GM08714 (cell line): ENCODE results near the gene TOMM34.

Source experiments
- H3K4me3 ChIP-seq: fragments of 200-500 bp; sonication (Bioruptor generic); 2 replicates; pipeline ENCODE4 v1.5.1; 2014; ENCODE audit warnings: mild to moderate bottlenecking, low read length, inconsistent platforms
- ZNF274 ChIP-seq: IDR thresholded peaks from 2 replicates; pipeline ENCODE4 v1.6.1; 2012; ENCODE audit warnings: mild to moderate bottlenecking, low read depth, low read length

Gene TOMM34

DNA sequence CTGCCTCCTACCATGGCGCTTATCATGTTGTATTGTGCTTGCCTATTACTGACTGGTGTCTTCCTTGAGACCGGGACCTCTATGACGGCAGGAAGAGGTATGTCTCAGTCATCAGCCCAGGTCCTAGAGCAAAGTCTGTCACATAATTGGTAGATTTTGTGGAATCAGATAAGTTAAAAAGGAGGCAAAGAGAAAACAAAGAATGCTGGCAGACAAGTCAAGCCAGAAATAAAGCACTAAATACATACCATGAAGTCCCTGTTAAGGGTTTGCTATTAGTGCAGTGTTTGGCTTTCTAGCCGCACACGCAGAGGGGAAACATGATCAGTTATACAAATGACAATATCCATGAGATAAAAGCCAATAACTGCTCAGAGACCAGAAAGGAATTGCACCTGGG, 6.0 kb downstream of the TOMM34 start:
- no peak for TF ChIP-seq ZNF274
- no peak overlapping the region for H3K4me3 ChIP-seq

DNA sequence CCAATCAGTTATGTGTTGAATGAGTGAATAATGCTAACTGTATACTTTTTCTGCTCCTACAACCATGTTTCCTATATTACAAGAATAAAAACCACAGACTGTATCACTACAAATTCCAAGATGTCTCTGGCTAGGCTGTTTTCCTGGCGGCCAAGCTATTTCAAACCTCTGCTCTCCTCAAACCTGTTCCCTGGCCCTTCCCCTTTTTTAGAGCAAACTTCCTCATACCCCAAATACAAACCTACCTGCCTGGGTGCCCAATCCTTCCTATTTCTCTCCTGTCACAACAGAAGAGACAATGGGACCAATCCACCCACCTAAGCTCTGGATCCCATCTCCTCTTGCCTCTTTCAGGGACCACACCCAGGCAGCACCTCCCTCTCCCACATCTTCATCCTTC, 7.5 kb downstream of the TOMM34 start:
- no peak for TF ChIP-seq ZNF274
- H3K4me3 ChIP-seq, result no peak overlapping the region

DNA sequence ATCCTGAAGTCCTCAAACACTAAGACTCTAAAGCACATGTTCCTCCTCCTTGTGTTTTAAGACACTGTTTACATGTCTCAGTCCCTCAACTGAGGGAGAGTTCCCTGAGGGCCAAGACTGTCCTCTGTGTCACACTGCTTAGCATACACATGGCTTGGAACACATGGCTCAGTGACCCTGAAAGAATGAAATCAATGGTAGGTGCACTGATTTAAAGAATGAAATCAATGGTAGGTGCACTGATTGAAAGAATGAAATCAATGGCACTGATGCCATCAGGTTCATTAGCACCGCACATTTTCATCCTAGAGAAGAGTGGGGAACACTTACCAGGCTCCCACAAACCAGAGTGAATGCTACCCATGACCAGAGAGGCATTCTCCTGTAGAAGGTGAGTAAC, 9.8 kb downstream of the TOMM34 start:
- no peak overlapping the region for H3K4me3 ChIP-seq
- TF ChIP-seq ZNF274, result no peak

DNA sequence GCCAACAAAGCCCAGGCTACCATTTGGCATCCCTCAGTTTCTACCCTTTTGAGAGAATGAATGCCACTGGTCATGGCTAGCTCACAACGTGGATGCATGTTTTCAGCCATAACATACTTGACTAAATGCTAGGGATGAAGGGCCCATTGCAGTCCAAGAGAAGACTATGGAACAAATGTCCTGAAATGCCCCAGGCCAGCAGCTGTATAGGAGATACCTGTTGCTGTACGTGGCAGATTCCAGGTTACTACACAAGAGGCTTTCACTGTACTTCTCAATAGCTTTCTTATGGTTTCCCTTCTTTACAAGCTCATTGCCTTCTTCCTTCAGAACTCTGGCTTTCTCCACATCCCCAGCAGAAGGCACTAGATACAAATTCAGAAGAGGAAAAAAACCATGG, 11.7 kb downstream of the TOMM34 start:
- TF ChIP-seq ZNF274, result no peak
- no peak overlapping the region for H3K4me3 ChIP-seq

DNA sequence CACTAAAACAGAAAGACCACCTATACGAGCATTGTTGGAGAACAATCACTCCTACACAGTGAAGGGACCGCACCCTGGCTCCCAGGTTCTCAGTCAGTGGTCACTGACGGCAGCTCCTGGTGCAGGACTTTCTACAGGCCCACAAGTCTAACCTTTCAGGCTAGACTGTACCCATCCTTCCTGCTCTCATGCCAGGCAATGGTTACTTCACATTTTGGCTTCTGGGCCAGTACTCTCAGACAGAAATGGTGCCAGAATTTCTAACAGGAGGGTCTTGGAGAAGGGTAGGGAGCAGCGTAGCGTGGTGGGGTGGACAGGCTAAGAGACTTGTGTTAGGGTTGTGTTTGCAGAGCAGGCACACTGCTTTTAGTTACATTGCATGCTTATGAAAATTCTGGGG, 12.1 kb downstream of the TOMM34 start:
- no peak for TF ChIP-seq ZNF274

DNA sequence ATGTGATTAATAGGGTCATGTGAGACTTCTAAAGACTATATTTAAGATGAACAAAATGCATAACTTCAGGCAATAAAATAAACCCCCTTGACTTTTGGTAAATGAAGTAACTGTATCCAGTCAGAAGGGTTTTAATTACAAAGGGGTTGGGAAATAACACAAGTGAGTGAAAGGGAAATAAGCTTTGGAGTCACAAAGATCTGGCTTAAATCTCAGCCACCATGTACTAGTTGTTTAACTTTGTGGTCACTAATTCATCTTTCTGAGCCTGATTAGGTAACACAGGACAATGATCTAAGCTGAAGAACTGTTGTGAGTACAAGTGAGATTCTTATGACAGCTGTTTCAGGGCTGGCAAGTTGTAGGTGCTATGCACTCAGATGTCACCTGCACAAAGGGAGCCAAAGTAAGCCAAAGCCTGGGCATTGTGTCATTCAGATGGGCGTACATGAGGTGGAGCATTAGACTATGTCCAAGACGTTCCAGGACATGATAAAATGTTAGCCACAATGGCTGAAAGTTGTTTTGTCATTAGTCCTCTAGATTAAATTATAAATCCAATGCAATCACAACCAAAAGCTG, 13.8 kb downstream of the TOMM34 start:
- no peak overlapping the region for H3K4me3 ChIP-seq
- TF ChIP-seq ZNF274, result no peak

More for the DNA sequence above, 12.1 kb downstream of the TOMM34 start:
- no peak overlapping the region for H3K4me3 ChIP-seq

DNA sequence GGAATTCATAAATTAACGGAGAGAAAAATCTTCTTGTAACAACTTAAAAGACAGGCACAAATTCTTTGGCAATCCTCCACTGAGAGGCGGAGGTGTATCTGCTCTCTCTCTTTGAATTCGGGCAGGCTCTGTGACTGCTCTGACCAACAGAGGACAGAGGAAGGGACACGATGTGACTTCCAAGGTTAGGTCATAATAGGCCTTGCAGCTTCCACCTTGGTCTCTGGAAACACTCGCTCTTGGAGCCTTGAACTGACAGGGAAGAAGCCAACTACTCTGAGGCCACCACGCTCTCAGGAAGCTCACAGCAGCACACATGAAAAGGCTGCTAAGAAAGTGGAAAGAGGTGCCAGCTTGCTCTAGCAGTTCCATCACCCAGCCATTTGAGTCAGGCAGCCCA, 14.9 kb downstream of the TOMM34 start:
- no peak overlapping the region for H3K4me3 ChIP-seq
- TF ChIP-seq ZNF274, result no peak

DNA sequence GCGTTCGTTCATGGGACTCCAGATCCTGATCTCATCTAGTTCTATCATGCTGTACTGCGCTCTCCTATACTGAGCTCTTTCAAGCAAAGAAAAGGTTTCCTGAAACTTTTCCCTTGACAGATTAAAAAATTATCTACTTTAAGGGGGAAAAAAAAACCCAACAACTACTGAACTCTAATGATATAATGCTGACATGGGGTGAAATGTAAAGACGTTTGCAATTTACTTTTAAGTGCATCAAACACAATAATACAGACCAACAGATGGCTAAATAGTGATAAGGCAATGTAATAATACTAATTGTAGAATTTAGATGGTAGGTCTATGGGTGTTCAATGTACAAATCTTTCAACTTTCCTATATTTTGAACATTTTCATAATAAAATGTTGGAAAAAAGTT, 16.4 kb downstream of the TOMM34 start:
- no peak for TF ChIP-seq ZNF274
- H3K4me3 ChIP-seq, result no peak overlapping the region

DNA sequence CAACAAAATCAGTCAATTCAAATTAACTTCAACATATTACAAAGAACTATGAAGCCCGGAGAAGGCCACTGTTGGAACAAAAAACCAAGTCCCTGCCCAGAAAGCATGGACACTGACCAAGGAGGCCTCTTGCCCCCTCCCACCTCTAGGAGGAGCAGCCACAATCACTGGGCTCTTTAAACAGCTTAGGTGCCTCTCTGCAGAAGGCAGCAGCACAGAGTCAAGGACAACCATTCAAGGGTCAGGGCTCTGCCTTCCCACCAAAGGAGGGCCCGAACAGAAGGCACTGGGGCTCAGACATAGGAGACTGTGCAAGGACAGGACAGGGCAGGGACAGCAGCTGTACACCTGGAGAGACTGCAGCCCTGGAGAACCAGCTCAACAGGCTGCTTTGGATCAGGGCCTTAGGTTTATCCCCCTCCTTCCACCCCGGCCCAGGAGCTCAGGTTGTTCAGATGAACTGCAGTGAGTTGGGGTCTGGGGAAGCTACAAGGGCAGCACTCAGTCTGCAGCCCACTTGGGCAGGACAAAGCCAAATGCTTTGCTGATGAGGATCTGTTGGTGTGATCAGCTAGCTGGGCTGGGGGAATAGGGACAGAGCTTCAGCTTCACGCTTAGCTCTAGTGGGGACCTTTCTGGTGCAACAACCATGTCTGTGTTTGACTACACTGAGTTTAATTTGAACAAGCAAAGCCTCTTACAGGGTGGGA, 17.8 kb downstream of the TOMM34 start:
- no peak overlapping the region for H3K4me3 ChIP-seq
- no peak for TF ChIP-seq ZNF274

DNA sequence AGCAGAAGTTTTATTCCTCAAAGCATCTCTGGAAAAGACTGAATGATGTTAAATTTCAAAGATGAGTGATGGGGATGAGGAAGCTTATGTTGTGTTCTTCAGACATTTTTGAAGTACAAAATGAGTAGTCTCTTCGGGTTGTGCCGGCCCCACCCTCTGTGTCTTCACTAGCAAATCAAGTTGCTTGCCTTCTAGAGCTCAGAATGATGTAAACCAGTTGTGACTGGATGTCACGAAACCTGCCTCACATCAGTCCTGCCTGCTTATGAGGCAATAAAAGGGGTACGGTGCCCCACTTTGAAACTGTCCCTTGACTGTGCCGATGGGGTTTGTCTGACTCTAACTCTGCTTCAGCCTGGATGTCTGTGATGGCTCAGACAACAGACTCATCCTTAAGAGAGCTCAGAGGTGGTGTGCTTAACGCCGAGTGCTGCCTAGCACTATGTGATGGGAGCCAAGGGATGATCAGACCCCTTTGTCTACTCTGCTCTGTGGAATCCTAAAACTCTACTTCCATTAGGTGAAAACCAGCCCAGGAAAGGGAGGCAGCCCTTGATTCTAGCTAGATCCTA, 19.0 kb downstream of the TOMM34 start:
- TF ChIP-seq ZNF274, result no peak
- H3K4me3 ChIP-seq, result no peak overlapping the region

DNA sequence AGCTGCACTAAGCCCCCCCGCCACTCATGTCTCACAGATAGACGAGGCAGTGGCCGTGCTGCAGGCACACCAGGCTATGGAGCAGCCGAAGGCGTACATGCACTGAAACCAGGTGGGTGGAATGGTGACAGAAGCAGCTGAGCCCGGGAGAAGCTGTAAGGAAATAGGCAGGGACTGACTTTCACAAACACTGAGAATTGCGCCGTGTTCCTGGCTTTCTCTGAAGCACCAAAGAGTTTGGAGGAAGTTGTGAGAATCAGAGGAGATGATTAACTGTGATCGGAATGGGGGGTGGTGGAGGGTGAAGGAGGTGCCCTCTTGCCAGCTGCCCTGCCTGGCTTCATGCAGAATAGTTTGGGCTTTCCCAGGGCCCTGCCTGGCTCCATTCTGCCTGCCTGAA, 21.6 kb downstream of the TOMM34 start:
- TF ChIP-seq ZNF274, result no peak
- no peak overlapping the region for H3K4me3 ChIP-seq

DNA sequence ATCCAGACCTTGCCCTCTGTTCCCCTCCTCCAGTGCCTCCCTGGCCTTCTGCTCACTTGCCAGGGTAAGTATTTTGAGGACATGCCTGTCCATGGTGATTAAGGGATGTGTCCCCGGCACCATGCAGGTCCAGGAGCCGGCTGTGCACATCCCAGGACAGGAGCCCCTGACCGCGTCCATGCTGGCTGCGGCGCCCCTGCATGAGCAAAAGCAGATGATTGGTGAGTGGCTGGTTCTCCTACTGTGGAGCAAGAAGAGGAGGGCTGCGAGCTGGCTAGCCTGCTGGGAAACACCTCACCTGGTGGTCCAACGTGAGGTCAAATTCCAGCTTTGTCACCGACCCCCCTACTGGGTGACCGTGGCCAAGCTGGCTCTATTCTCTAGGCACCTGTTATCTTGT, 23.7 kb downstream of the TOMM34 start:
- no peak for TF ChIP-seq ZNF274

DNA sequence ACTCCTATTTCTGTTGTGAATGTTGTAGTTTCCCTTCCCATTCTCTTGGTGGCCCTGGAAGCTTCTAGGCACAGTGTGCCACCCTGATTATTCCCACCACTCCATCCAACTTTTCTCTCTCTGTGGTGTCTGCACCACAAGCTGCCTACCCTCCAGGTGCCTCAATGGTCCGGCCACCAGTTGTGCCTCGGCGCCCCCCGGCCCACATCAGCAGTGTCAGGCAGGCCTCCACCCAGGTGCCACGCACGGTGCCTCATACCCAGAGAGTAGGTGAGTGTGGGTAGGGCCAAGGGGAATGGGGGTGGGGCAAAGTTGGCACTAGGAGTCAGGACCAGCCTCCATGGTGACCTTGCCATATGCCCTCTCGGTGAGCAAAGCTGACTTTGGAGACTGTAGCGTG, 27.3 kb downstream of the TOMM34 start:
- no peak for TF ChIP-seq ZNF274
- H3K4me3 ChIP-seq, result no peak overlapping the region

More for the DNA sequence above, 23.7 kb downstream of the TOMM34 start:
- no peak overlapping the region for H3K4me3 ChIP-seq

DNA sequence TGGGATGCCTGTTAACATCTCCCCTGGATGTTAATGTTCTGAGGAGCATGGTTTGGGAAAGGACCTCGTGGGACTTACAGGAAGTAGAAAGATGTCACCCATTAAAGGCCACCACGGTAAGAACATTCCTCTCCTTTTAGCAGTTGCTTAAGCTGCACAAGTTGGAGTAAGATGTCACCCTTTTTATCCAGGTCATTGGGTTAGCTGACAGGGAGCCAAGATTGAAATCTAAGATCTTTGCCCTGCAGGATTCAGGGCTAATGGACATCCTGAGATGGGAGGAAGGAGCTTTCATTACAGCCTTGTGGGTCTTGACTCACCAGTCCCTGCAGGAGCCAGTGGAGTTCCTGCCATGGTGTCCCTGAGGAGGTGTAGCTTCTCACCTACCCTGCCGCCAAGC, 28.3 kb downstream of the TOMM34 start:
- no peak for TF ChIP-seq ZNF274
- no peak overlapping the region for H3K4me3 ChIP-seq

DNA sequence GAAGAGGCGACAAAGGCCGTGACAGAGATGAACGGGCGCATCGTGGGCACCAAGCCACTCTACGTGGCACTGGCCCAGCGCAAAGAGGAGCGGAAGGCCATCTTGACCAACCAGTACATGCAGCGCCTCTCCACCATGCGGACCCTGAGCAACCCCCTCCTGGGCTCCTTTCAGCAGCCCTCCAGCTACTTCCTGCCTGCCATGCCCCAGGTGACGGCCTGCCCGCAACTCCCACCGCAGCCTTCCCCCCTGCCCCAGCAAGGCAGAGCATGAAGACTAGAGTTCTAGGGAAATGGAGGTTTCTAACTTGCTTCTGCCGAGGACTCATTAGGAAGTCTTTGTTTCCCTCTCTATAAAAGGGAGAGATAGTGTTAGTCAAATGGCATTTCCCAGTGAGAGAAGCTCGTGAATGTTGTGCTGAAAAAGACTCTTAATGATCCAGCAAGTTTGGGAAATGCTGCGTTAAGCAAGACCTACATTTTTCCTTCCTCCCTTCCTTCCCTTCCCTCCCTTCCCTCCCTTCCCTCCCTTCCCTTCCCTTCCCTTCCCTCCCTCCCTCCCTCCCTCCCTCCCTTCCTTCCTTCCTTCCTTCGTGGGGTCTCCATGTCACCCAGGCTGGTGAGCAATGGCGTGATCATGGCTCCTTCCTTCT, 29.6 kb downstream of the TOMM34 start:
- no peak overlapping the region for H3K4me3 ChIP-seq
- TF ChIP-seq ZNF274, result no peak
